Myocyte (in vitro differentiated cells): ENCODE data around the gene EVC. TPM values are rescaled to one million over a fixed set of nuclear protein-coding genes. Genes with fewer than 3 reads are reported as not detected.

Experiments used
- DNase-seq: peaks from one replicate; pipeline ENCODE4 v3.0.0-alpha.2; 2012; ENCODE audit warnings: low read depth
- total RNA-seq: library from RNA; depleted of rRNA; stranded (reverse); fragments of >200 nt; gene quantifications from 2 replicates; pipeline ENCODE4 v1.2.3, GENCODE V29; 2014

EVC gene
- total RNA-seq, 1 donor from 2014 or later = 82.9 TPM

- DNase-seq = no peak
Measured at GRCh38 chr4:5785806-5786680, 75.0 kb downstream of the EVC start.

GRCh38 chr4:5787311-5787710 is 76.3 kb downstream of the EVC start:
- DNase-seq = no peak

GRCh38 chr4:5788144-5788543 is 77.1 kb downstream of the EVC start:
- no peak for DNase-seq

GRCh38 chr4:5789141-5789540 is 78.1 kb downstream of the EVC start:
- DNase-seq = no peak

GRCh38 chr4:5790546-5790857 is 79.5 kb downstream of the EVC start:
- DNase-seq = no peak

GRCh38 chr4:5791654-5792053 is 80.7 kb downstream of the EVC start:
- no peak for DNase-seq

GRCh38 chr4:5793514-5793913 is 82.5 kb downstream of the EVC start:
- DNase-seq = no peak

- no peak for DNase-seq
Measured at GRCh38 chr4:5795580-5795979, 84.6 kb downstream of the EVC start.

GRCh38 chr4:5796976-5797375 is 86.0 kb downstream of the EVC start:
- DNase-seq = no peak

- no peak for DNase-seq
Measured at GRCh38 chr4:5797866-5798265, 86.9 kb downstream of the EVC start.

GRCh38 chr4:5798462-5798861 is 87.5 kb downstream of the EVC start:
- no peak for DNase-seq

GRCh38 chr4:5798946-5799345 is 87.9 kb downstream of the EVC start:
- DNase-seq = no peak

GRCh38 chr4:5799406-5799805 is 88.4 kb downstream of the EVC start:
- DNase-seq = no peak

- no peak for DNase-seq
Measured at GRCh38 chr4:5800496-5800895, 89.5 kb downstream of the EVC start.

- no peak for DNase-seq
Measured at GRCh38 chr4:5801696-5802095, 90.7 kb downstream of the EVC start.

- DNase-seq = no peak
Measured at GRCh38 chr4:5802565-5802964, 91.6 kb downstream of the EVC start.

- DNase-seq = no peak
Measured at GRCh38 chr4:5804656-5805055, 93.7 kb downstream of the EVC start.

GRCh38 chr4:5805270-5805669 is 94.3 kb downstream of the EVC start:
- no peak for DNase-seq

- DNase-seq = peak; percentile 92
Measured at GRCh38 chr4:5808081-5808741, 97.2 kb downstream of the EVC start.

GRCh38 chr4:5809216-5809776 is 98.3 kb downstream of the EVC start:
- peak; percentile 33 for DNase-seq

- no peak for DNase-seq
Measured at GRCh38 chr4:5810151-5810550, 99.2 kb downstream of the EVC start.

GRCh38 chr4:5810770-5811430 is 99.9 kb downstream of the EVC start:
- DNase-seq = no peak
